Stromal cell of bone marrow (primary cell): ENCODE measurements around the gene PGBD1.
"Not testable (repeated sequence)": the region's sequence is repeated elsewhere in the genome, so short reads cannot be mapped to it uniquely, and the experiment has no call there.

Source experiments
- DNase-seq: peaks from one replicate; pipeline ENCODE4 v3.0.0-alpha.2; 2012; ENCODE audit warnings: low read depth

Gene PGBD1

GRCh38 chr6:28274888-28275287 is 6.5 kb upstream of the PGBD1 start:
- no peak for DNase-seq

- no peak for DNase-seq
Observed at GRCh38 chr6:28277746-28278145, 3.6 kb upstream of the PGBD1 start.

GRCh38 chr6:28280595-28281287 is 631 bp upstream of the PGBD1 start:
- DNase-seq = no peak

- DNase-seq = no peak
Observed at GRCh38 chr6:28282926-28283325, 1.6 kb downstream of the PGBD1 start.

- no peak for DNase-seq
Observed at GRCh38 chr6:28291573-28291972, 10.2 kb downstream of the PGBD1 start.

- no peak for DNase-seq
Observed at GRCh38 chr6:28295326-28295725, 14.0 kb downstream of the PGBD1 start.

GRCh38 chr6:28296520-28297060 is 15.2 kb downstream of the PGBD1 start:
- DNase-seq = no peak

GRCh38 chr6:28303570-28303969 is 22.2 kb downstream of the PGBD1 start:
- DNase-seq = no peak

GRCh38 chr6:28306363-28306762 is 25.0 kb downstream of the PGBD1 start:
- DNase-seq = not testable (repeated sequence)

- DNase-seq = no peak
Observed at GRCh38 chr6:28311139-28311823, 29.9 kb downstream of the PGBD1 start.

GRCh38 chr6:28312939-28313338 is 31.6 kb downstream of the PGBD1 start:
- DNase-seq = no peak

GRCh38 chr6:28315628-28316027 is 34.3 kb downstream of the PGBD1 start:
- DNase-seq = no peak

- DNase-seq = not testable (repeated sequence)
Observed at GRCh38 chr6:28317866-28318265, 36.5 kb downstream of the PGBD1 start.

- DNase-seq = no peak
Observed at GRCh38 chr6:28322661-28323060, 41.3 kb downstream of the PGBD1 start.

- no peak for DNase-seq
Observed at GRCh38 chr6:28323813-28324424, 42.5 kb downstream of the PGBD1 start.

- no peak for DNase-seq
Observed at GRCh38 chr6:28326371-28326948, 45.1 kb downstream of the PGBD1 start.

GRCh38 chr6:28330041-28330440 is 48.7 kb downstream of the PGBD1 start:
- DNase-seq = no peak

GRCh38 chr6:28333047-28333446 is 51.7 kb downstream of the PGBD1 start:
- DNase-seq = no peak

GRCh38 chr6:28333599-28334018 is 52.2 kb downstream of the PGBD1 start:
- no peak for DNase-seq

- DNase-seq = no peak
Observed at GRCh38 chr6:28334286-28335039, 53.1 kb downstream of the PGBD1 start.

GRCh38 chr6:28335040-28335563 is 53.7 kb downstream of the PGBD1 start:
- no peak for DNase-seq
